Measurements from ENCODE around the gene PROZ.
"Not testable (repeated sequence)": the region's sequence is repeated elsewhere in the genome, so short reads cannot be mapped to it uniquely, and the experiment has no call there.

Gene PROZ

GRCh38 chr13:113157929-113158747, at the start of gene PROZ:
Gene PROZ (plus strand): TSS chr13:113158648. CDS start chr13:113158661, 13 bp downstream.
- no peak for TF ChIP-seq POLR2A (IDR thresholded peaks at IDR 0.05; ENCODE audit: low read length)
- no peak for DNase-seq

- no peak for DNase-seq
- no peak for TF ChIP-seq POLR2A (IDR thresholded peaks at IDR 0.05; ENCODE audit: low read length)
- no peak for TF ChIP-seq GATA1 (IDR thresholded peaks at IDR 0.05; ENCODE audit: low read depth, low read length)
These were observed 49.0 kb upstream of the PROZ start for GRCh38 chr13:113109151-113110047.

- TF ChIP-seq GATA1 (IDR thresholded peaks at IDR 0.05; ENCODE audit: low read depth, low read length) (no peak), POLR2A (IDR thresholded peaks at IDR 0.05; ENCODE audit: low read length) (no peak)
- no peak for DNase-seq
These were observed 48.2 kb upstream of the PROZ start for GRCh38 chr13:113110048-113110851.

- DNase-seq = no peak
- TF ChIP-seq POLR2A (IDR thresholded peaks at IDR 0.05; ENCODE audit: low read length) = no peak
- no peak for TF ChIP-seq GATA1 (IDR thresholded peaks at IDR 0.05; ENCODE audit: low read depth, low read length)
These were observed 47.6 kb upstream of the PROZ start for GRCh38 chr13:113110852-113111315.

GRCh38 chr13:113111821-113112220, 46.6 kb upstream of the PROZ start:
- not testable (repeated sequence) for DNase-seq

GRCh38 chr13:113112475-113112874, 46.0 kb upstream of the PROZ start:
- DNase-seq = not testable (repeated sequence)

- DNase-seq = no peak
- TF ChIP-seq GATA1 (IDR thresholded peaks at IDR 0.05; ENCODE audit: low read depth, low read length) = no peak
- no peak for TF ChIP-seq POLR2A (IDR thresholded peaks at IDR 0.05; ENCODE audit: low read length)
These were observed 45.3 kb upstream of the PROZ start for GRCh38 chr13:113112893-113113845.

GRCh38 chr13:113113846-113114271, 44.6 kb upstream of the PROZ start:
- DNase-seq = no peak
- TF ChIP-seq POLR2A (IDR thresholded peaks at IDR 0.05; ENCODE audit: low read length) (no peak), GATA1 (IDR thresholded peaks at IDR 0.05; ENCODE audit: low read depth, low read length) (no peak)

GRCh38 chr13:113114511-113115362, 43.7 kb upstream of the PROZ start:
- DNase-seq = no peak
- TF ChIP-seq POLR2A (IDR thresholded peaks at IDR 0.05; ENCODE audit: low read length) (no peak), GATA1 (IDR thresholded peaks at IDR 0.05; ENCODE audit: low read depth, low read length) (no peak)

GRCh38 chr13:113115363-113116205, 42.9 kb upstream of the PROZ start:
- DNase-seq = no peak
- TF ChIP-seq POLR2A (IDR thresholded peaks at IDR 0.05; ENCODE audit: low read length) = no peak
- no peak for TF ChIP-seq GATA1 (IDR thresholded peaks at IDR 0.05; ENCODE audit: low read depth, low read length)

- TF ChIP-seq GATA1 (IDR thresholded peaks at IDR 0.05; ENCODE audit: low read depth, low read length) (no peak), POLR2A (IDR thresholded peaks at IDR 0.05; ENCODE audit: low read length) (no peak)
- DNase-seq = no peak
These were observed 42.1 kb upstream of the PROZ start for GRCh38 chr13:113116206-113116800.
